ENCODE results near the gene ACTL6B.

GRCh38 chr7:100684534-100685042 lies 28.3 kb upstream of the ACTL6B start:
- no peak for TF ChIP-seq EZH2 (IDR thresholded peaks at IDR 0.05; ENCODE audit: borderline replicate concordance)
- TF ChIP-seq, protein P1, sequence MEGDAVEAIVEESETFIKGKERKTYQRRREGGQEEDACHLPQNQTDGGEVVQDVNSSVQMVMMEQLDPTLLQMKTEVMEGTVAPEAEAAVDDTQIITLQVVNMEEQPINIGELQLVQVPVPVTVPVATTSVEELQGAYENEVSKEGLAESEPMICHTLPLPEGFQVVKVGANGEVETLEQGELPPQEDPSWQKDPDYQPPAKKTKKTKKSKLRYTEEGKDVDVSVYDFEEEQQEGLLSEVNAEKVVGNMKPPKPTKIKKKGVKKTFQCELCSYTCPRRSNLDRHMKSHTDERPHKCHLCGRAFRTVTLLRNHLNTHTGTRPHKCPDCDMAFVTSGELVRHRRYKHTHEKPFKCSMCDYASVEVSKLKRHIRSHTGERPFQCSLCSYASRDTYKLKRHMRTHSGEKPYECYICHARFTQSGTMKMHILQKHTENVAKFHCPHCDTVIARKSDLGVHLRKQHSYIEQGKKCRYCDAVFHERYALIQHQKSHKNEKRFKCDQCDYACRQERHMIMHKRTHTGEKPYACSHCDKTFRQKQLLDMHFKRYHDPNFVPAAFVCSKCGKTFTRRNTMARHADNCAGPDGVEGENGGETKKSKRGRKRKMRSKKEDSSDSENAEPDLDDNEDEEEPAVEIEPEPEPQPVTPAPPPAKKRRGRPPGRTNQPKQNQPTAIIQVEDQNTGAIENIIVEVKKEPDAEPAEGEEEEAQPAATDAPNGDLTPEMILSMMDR (IDR thresholded peaks at IDR 0.05; ENCODE audit: poor library complexity): no peak
- TF ChIP-seq EZH2phosphoT487 (IDR thresholded peaks at IDR 0.05; ENCODE audit: low read depth, severe bottlenecking, unreplicated experiment): no peak

Measured in hepatocyte (in vitro differentiated cells).